NCI-H2029 treated with DMSO at 0.1 percent for 48 hours (cell line): ENCODE measurements around the gene SIGLEC7.

Source experiments
- DNase-seq: peaks from one replicate; lab custom pipeline; 2025; lab: John Stamatoyannopoulos, UW

Gene SIGLEC7

DNA sequence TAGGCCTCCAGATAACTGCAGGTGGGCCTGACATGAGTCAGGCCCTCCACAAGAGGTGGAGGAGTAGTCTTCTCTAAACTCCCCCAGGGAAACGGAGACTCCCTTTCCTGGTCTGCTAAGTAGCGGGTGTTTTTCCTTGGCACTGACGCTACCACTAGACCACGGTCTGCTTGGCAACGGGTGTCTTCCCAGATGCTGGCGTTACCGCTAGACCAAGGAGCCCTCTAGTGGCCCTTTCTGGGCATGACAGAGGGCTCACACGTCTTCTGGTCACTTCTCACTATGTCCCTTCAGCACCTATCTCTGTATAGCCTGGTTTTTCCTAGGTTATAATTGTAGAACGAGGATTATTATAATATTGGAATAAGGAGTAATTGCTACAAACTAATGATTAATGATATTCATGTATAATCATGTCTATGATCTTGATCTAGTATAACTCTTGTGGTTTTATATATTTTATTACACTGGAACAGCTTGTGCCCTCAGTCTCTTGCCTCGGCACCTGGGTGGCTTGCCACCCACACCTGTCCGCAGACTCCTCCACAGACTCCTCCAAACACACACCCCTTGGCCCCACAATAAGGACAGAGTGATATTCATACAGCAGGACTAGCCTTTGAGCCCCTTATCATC, 27.3 kb downstream of the SIGLEC7 start:
- DNase-seq, result peak; percentile 35

DNA sequence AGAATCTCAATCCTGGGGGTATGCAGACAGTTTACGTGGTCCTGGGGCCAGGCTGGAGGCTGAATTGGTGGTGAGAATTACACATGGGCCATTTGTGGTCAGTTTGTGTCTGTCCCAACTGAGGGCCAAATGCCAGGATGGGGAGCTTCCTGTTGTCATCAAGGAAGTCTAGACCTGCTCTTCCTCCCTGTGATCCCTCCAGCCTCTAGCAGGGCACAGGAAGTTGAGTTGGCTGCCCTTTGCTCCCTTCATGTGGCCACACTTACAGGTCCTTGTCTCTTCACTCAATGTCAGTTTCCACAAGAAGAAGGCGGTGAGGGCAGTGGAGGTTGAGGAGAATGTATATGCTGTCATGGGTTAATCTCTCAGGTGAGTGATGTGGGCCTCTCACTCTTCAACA, 30.1 kb downstream of the SIGLEC7 start:
- no peak for DNase-seq

DNA sequence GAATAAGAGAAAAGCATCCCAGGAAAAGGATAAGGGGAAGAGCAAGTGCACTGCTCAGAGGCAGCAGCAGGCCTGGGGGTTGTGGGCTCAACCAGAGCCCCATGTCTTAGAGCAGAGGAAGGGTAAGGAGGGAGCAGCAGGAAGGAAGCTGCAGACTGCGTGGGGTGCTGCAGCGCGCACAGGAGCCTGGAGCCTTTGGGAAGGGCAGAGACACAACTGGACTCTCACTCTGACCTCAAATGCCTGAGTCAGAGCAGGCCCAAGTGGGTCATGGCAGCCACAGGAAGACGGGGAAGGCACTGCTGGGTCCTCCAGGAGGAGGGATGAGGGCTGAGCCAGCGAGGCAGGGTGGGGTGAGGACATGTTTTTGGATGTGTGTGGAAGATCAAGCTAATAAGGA, 31.6 kb downstream of the SIGLEC7 start:
- no peak for DNase-seq

DNA sequence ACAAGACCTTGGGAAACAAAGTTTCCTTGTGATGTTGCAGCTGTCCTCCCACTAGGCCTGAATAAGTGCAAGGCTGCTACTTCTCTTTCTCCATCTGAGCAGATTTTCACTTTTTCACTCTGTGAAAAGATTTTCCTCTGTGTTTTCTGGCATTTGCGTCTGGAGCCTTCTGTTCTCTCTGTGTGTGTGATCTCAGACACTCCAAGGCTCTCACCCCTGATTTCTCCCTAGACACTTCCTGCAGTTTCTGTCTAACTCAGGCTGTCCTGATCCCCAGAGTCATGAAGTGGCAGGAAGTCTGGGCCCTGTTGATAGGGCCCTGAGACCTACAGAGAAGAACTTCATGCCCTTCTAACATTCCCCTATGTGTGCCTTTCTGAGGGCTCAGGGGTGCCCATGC, 37.2 kb downstream of the SIGLEC7 start:
- DNase-seq, result no peak

DNA sequence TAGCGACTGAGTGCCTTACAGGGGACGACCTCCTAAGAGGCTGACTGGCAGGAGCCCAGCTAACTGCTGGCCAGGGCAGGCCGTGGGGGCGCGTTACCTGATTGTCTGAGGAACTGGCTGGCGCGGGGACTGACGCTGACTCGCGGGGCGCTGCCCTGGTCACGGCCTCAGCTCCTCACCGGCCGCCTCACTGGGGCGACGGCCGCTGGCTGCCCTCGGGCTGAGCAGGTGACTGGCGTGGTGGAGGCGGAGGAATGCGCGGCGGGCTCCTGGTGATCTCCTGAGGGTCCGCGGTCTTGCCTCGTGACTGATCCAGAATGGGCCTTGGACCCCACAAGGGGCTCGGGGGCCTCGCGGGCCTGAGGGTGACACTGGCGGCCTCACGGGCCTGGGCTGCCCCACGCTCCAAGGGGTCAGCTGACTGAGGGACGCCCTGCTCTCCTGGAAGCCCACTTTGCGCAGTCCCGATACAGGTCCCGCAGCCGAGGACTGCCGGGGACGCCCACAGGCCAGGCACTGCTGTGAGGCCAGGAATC, 39.3 kb downstream of the SIGLEC7 start:
- DNase-seq, result no peak

DNA sequence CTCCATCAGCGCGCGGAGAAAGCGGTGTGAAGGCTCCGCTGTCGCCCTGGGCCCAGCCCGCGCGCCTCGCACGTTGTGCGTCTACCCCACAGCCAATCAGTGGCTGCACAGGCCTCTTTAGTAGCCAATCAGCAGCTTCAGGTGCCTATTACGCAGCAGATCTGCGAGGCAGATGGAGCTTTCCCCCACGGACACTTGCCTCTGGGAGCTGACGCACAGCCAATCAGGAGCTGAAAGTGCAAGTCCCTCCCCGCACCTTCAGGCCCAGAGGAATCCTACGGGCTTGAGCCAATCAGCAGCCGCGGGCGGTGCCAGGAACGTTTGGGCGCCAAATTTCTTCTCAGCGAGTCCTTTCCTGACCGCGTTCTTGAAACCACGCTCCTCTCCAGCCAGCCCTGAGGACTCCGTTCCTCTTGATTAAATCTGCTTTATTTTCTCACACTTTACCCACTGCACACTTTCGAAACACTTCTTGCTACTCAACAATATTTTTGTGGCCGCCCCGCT, 39.9 kb downstream of the SIGLEC7 start:
- DNase-seq, result no peak

DNA sequence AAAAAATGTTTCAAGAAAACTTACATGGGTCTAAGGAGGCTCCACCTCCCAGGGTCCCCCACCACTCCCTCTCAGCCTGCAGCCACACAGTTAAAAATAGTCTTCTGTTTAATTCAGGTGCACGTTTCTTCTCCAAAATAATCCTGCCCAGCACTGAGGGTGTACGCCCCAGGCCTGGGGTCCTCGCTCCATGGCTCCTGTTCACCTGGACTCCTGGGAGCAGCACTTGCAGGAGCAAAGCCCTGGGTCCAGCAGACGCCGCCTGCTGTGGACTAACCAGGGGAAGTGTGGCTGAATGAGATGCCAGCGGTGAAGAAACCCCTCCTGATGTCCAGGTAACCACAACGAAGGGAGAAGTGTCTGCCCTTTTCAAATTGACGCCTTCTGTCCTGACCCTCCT, 41.5 kb downstream of the SIGLEC7 start:
- no peak for DNase-seq

DNA sequence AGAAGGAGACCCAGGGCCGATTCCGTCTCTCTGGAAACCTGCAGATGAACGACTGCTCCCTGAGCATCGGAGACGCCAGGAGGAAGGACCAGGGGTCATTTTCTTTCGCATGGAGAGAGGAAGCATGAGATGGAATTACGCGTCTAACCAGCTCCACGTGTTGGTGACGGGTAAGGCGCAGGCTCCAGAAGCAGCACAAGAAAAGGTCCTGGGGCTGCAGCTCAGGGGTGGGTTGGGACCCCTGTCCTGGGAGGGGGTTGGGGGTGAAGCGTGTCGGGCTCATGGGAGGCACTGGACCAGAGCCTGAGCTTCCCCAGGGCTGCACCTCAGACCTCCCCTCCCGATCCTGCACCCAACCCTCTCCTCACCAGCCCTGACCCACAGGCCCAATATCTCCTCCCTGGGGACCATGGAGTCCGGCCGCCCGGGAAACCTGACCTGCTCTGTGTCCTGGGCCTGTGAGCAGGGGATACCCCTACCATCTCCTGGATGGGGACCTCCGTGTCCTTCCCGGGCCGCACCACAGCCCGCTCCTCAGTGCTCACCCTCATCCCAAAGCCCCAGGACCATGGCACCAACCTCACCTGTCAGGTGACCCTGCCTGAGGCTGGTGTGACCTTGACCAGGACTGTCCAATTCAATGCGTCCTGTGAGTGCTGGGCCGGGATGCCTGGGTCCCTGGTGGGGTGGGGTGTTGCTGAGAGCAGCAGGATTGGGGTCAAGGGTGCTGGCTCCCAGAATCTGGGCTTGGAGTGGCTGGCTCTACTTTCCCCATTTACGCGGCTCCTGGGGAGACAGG, 43.2 kb downstream of the SIGLEC7 start:
- DNase-seq, result no peak

DNA sequence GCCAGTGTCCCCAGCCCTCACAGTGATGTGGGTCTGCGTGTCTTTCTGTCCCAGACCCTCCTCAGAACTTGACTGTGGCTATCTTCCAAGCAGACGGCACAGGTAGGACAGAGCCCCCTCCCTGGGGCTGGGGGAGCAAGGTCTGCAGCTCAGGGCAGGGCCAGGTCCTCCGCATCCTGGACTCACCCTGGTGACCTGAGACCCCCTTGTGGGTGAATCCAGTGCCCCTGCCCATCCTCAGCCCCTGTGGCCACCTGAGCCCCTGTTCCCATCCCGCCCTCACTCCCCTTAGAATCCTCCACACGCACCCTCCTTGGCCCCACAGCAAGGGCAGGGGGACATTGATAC, 43.7 kb downstream of the SIGLEC7 start:
- no peak for DNase-seq

DNA sequence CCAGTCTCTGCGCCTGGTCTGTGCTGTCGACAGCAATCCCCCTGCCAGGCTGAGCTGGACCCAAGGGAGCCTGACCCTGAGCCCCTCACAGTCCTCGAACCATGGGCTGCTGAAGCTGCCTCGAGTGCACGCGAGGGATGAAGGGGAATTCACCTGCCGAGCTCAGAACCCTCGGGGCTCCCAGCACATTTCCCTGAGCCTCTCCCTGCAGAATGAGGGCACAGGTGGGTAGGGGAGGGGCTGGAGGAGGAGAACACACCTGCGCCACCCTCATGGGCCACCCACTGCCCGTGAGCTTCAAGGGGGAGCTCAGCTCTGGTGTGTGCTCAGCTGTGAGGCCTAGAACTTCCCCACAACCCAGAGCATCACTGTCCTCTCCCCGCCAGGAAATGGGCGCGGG, 44.2 kb downstream of the SIGLEC7 start:
- no peak for DNase-seq

DNA sequence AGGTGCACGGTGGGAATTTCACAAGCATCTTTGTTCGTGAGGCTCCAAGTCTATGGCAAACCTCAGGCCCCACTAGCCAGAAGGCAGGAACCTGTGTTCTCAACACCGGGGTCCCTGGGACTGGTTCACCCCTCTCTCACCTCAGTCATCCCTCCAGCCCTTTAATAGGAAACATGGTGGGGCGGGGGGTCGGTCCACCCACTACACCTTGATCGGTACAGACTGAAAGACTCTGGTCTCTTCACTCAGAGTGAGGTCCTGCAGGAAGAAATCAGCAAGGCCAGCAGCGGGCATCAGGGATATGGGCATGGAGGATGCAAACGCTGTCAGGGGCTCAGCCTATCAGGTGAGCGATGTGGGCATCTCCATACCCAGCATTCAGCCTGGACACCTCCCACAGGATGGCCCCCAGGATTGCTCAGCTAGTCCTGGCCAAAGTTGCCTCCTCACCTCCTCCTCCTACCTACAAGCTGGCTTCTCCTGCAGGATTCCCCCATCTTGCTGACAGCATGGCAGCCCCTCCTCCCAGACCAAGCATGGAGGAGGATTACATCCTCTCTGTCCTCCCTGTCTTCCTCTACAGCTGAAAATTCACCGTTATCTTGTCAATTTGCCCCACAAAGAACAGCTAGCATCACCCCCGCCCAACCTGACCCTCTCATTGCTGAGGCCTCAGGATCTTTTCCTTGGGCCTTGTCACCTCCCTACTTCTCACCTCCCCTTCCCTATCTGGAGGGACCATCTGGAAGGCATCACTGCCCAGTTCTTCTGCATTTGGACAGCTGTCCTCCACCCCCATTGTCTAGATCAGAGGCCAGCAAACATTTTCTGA, 45.5 kb downstream of the SIGLEC7 start:
- no peak for DNase-seq

DNA sequence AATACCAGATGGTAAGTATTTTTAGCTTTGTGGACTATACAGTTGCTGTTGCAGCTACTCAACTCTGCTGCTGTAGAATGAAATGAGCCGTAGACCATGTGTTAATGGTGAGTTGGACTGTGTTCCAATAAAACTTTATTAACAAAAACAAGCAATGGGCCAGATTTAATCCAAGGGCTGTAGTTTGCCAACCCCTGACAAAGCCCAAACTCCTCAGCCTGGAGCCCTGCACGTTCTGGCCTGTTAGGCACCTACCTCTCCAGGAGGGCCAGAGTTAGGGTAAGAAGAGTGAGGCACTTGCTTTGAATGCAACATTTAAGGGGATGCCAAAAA, 46.1 kb downstream of the SIGLEC7 start:
- no peak for DNase-seq

DNA sequence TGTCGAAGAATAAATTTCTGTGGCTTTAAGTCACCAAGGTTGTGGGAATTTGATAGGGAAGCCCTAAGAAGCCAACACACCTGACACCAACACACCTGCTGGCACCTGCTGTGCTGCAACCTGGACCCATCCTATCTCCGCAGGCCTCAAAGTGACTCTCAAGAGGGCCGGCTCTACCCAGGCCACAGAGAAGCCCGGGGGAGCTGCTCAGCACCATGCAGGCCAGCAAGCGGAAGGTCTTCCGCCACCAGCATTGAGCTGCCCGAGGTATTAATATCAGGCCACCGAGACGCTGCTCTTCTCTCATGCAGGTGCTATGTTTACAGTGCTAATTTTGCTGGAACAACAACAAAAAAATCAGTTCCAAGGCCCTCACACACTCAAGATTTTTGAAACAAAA, 50.6 kb downstream of the SIGLEC7 start:
- no peak for DNase-seq

DNA sequence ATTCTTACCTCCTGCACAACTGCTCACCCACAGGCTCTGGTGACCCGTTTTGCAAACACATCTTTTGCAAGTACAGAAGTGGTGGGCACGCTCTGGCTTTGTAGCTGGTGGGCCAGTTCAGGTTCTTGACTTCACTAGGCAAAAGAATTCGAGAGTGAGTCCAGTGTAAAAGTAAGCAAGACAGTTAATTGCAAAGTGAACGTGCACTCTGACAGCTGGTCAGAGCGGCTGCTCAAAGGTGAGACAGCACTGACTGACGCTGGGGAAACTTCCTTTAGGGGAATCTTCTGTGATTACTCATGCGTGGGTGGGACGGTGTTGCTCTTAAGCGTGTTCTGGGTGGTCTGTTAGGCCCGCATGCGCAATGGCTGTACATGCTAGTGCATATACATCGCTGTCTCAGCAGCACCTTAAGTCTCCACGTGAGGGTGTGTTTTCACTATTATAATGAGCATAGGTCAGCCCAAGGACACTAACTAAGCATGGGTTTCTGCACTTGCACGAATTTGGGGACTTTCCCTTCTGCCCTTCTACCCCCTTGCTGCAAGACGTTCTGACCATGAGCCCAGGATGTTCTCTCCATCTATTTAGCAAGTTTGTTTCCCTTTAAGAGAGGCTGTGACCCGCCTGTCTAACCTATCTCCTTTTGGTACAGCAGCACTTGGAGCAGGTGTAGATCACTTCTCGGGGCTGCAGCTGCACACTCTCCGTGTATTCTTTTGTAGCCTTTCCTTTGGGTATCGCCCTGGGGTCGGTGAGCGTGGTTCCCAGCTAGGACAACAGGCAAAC, 52.6 kb downstream of the SIGLEC7 start:
- DNase-seq, result no peak

DNA sequence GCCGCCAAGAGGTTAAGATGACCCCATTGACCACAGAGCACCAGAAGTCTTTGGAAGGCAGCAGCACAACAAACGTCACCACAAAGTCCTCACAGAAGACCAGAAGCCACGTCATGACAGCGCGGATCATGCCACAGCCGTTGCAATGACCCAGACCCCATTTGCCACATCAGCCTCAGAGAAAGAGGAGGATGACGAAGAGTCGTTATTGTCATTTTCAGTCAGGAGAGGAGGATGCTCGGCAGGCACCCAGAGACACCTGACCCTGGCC, 53.1 kb downstream of the SIGLEC7 start:
- no peak for DNase-seq

DNA sequence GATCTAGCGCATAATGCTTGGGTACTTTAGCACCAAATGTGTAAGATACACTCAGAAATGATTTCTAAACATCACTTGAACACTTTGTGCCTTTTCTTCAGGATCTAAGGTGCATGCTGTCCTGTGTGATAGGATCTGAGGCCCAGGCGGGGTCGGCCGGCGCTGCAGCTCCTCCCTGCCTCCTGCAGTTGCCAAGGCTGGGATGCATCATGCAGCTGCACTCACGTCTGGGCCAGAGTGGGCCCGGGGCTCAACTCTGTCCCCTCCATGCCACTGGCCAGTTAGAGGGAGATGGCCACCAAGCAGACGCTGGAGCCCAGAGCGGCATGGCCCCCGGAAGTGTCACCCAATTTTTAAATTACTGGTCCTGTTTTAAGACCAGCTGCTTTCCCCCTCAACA, 53.5 kb downstream of the SIGLEC7 start:
- no peak for DNase-seq

DNA sequence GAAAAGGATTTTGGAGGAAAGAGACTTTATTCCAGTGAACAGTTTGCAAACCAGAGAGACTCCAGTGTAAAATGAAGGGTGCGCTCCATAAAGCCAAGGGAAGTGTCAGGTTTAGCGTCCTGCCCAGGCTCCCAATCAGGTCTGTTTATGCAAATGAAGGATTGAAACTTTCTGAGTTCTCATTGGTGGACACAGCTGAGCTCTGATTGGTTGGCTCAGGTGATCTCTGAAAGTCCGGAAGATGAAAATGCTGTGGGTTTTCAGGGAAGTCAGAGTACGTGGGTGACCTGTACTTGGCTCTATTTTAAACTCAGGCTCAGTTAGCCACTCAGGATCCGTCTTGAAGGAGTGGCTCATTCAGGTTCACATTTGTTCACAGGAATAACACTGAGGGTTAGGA, 54.1 kb downstream of the SIGLEC7 start:
- DNase-seq, result no peak

DNA sequence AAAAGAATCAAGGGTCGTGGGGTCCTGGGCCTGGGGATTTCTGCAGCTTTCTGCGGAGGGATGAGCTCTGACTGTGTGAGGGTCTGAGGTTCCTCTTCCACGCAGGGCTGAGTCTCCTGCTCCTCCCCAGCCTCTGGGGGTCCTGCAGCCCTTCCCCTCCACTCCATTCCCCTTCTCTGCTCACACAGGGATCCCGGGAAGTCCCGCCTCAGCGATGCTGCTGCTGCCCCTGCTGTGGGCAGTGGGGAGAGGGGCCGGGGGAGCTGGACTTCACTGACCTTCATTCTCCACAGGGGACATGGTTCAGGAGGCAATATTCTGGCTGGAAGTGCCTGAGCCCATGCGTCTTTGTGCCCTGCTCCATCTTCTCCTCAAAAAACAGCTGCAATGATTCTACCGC, 56.5 kb downstream of the SIGLEC7 start:
- DNase-seq, result no peak

DNA sequence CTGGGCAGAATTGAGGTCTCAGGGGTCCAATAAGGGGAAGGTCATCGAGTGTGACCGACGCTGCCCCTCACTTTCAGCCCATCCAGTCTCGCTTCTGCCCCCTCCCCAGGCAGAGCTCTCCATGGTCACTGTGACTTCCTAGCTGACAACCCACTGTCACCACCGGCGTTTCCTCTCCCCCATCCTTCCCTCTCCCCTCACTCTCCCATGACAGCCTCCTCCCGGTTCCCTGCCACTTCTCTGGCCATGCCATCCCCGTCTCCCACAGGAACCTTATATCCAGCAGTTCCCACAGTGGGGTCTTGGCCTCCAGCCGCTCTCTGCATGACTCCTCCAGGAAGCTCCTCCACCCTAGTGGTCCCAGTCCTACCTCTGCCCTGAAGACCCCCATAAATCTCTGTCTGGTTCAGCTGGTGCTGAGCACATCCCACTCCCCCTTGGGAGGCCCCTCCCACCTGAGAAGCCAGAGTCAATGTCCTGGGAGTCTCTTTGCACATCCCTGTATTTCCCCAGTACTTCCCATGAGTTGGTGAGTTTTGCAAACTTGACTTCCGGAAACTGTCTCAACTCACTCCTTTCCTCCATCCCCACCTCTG, 58.1 kb downstream of the SIGLEC7 start:
- no peak for DNase-seq

DNA sequence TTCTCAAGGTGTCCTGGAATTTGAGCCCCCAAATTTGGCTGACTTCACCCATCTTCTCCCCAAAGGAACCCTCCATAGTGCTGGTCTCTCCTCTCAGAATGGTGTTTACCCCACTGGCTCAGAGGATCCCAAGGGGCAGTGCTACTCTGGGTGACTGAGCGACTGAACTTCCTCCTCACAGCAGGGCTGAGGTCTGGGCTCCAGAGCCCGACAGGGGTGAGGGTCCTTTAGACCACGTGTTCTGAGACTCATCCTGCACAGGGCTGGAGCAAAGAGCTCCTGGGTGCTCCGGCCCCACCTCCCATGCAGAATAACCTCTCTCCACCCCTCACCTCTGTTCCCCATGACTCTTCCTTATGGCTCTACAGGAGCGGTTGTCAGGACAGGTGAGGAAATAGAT, 59.6 kb downstream of the SIGLEC7 start:
- no peak for DNase-seq
